NCI-H345 treated with DMSO at 0.1 percent for 48 hours (cell line): ENCODE measurements around the gene MRLN.
"Not testable (repeated sequence)": the region's sequence is repeated elsewhere in the genome, so short reads cannot be mapped to it uniquely, and the experiment has no call there.

Source experiments
- DNase-seq: peaks from one replicate; lab custom pipeline; 2025; ENCODE audit not compliant: unreplicated experiment; lab: John Stamatoyannopoulos, UW

Gene MRLN

DNA sequence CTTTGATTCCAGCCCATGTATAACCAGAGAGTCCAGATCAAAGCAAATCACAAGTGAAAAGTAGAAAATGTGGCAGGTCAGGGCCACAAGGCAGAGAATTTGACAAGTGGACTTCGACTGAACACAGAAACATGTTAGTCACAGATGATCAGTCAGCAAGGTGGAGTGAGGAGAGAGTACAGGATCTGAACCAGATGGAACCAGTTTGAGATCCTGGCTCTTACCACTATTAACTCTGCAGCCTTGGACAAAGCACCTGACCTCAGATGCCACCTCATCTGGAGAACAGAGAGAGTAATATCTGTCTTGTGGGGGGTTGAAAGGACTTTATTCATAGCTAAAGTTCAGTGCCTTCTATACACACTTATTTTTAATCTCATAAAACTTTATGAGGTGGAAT lies 4.4 kb downstream of the MRLN start:
- DNase-seq: no peak

DNA sequence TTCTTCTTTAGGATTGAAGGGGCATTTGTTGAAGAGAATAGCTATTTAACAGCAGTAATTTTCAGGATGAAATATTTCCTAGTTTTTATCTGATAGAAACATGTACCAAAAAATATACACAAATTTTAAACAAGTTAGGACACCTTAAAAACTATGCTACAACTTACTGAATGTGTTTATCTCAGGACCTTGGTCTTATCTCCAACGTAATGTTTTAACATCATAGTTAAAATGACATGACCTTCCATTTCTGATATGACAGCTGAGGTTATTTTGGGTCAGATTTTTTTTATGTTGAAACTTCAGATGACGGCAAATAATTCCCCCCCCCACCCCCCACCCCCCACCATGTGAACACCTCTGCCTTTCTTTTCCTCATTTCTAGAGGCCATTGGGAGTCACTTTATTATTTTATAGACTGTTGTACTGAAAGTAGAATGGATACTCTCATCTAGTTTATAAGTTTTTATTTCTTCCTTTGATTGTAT lies 8.0 kb downstream of the MRLN start:
- DNase-seq: no peak

DNA sequence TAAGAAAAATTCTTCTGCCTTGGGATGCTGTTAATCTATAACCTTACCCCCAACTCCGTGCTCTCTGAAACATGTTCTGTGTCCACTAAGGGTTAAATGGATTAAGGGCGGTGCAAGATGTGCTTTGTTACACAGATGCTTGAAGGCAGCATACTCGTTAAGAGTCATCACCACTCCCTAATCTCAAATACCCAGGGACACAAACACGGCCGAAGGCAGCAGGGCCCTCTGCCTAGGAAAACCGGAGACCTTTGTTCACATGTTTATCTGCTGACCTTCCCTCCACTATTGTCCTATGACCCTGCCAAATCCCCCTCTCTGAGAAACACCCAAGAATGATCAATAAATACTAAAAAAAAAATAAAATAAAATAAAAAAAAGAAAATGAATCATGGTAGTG lies 8.5 kb downstream of the MRLN start:
- not testable (repeated sequence) for DNase-seq

DNA sequence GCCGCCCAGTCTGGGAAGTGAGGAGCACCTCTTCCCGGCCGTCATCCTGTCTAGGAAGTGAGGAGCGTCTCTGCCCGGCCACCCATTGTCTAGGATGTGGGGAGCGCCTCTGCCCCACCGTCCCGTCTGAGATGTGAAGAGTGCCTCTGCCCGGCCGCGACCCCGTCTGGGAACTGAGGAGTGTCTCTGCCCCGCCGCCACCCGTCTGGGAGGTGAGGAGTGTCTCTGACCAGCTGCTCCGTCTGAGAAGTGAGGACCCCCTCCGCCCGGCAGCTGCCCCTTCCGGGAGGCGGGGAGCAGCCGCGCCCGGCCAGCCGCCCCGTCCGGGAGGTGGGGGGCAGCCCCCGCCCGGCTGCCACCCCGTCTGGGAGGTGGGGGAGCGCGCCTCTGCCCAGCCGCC lies 9.1 kb downstream of the MRLN start:
- DNase-seq: not testable (repeated sequence)

DNA sequence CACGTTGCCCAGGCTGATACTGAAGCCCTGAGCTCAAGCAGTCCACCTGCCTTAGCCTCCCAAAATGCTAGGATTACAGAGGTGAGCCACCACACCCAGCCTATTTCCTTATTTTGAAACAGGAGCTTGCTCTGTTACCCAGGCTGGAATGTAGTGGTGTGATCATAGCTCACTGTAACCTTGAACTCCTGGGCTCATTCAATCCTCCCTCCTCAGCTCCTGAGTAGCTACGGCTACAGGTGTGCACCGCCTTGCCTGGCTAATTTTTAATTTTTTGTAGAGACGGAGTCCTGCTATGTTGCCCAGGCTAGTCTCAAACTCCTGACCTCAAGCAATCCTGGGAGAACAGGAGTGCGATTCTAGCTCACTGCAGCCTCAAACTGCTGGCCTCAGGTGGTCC lies 11.7 kb downstream of the MRLN start:
- DNase-seq: no peak

DNA sequence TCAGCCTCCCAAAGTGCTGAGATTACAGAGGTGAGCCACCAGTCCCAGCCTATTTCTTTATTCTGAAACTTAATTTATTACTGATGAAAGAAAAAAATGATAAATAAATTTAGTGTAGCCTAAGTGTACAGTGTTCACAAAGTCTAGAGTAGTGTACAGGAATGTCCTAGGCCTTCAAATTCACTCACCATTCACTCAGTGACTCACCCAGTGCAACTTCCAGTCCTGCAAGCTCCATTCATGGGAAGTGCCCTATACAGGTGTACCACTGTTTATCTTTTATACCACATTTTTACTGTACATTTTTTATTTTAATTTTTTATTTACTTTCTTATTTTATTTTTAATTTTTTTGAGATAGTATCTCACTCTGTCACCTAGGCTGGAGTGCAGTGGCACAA lies 12.2 kb downstream of the MRLN start:
- DNase-seq: no peak

DNA sequence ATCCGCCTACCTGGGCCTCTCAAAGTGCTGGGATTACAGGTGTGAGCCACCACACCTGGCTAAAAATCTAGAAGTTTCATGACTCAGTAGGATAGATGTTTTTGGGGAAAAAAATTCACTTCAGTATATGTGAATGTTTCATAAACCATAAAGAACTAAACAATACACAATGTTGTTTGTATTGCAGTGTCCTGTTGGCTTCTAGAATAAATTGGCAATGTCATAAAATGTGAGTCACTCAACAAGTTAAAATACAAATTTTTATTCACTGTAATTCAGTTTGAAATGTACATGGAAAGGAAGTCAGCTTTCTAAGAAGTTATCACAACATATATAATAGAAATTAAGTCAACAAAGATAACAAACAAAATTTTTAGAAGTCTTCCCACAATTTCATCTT lies 16.5 kb downstream of the MRLN start:
- DNase-seq: no peak

DNA sequence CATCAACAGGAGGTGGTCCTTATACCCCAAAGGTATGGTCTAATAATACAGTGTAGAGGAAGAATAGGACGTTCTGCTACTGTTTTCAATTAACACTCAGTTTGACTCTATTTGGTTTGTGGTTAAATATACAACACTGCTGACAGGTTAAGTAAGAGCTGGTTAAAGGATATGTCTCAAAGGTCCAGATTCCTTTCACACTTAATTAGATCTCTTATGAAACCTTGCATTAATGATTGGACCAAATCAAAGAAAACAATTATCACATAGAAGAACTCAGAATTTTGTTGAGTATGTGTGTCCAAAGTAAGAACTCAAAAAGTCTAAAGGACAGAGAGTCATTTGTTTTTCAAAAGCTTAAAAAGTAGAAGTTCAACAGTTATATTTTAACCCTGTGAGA lies 18.0 kb downstream of the MRLN start:
- no peak for DNase-seq

DNA sequence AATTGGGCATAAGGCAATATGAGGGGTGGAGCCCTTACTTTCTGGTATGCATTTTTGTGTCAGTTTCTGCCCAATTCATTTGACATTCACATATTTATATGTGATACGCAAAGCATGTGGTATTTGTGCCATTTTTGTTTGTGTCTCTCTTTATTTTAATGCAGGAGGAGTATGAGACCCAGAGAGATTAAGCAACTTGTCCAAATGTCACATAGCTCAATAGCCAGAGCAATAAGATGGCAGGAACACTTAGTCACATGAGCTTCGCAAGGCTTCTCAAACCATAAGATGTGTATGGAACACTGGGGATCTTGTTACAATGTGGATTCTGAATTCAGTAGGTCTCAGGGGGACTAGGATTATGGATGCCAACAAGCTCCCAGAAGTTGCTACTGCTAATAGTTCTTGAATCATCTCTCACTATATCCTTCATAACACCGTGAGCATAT lies 19.2 kb downstream of the MRLN start:
- no peak for DNase-seq

DNA sequence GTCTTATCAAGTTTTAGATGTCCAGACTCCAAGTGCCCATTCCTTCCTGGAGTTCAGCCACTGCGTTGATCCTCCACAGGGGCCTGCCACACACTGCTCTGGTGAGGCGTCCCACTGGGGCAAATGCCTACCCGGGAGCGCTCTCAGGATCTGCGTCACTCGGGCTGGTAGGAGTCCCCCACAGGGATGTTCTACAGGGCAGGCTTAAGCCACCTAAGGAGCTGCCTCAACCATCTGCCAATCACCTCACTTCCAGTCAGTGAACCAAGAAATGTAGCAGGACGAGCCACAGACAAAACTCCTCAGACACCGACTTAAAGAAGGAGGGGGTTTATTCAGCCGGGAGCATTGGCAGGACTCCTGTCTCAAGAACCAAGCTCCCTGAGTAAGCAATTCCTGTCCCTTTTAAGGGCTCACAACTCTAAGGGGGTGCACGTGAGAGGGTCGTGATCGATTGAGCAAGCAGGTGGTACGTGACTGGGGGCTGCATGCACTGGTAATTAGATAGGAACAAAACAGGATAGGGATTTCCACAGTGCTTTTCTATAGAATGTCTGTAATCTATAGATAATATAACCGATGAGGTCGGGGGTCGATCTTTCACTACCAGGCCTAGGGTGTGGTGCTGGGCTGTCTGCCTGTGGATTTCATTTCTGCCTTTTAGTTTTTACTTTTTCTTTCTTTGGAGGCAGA lies 19.8 kb downstream of the MRLN start:
- DNase-seq: not testable (repeated sequence)

DNA sequence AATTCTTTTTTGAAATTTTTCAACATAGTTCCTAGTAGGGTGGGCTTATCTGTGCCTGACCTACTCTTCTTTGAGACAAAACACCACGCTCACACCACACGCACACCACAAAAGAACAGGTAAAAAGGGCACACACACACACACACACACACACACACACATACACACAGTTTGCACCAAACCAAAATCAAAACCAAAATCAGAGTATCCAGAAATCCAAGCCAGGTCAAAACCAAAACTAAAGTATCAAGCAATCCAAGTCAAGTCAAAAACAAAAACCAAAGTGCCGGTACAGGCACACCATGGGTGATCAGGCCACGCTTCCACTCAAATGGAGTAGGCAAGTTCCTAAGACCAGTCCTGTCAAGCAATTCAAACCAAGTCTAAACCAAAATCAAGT lies 20.4 kb downstream of the MRLN start:
- not testable (repeated sequence) for DNase-seq

DNA sequence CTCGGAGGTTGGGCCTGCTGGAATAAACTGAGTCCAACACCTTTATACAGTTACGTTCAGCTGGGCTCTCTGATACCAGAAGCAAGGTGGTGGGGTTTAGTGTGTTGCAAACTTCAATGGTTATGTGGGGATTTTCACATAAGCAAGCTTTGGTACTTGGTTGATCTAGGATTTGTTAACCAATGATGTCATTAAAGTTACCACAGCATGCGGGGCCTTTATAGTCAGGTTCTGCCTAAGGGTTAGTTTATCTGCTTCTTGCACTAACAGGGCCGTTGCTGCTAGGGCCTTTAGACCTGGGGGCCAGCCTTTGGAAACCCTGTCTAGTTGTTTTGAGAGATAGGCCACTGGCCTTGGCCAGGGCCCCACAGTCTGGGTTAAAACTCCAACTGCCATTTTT lies 24.1 kb downstream of the MRLN start:
- DNase-seq: not testable (repeated sequence)

DNA sequence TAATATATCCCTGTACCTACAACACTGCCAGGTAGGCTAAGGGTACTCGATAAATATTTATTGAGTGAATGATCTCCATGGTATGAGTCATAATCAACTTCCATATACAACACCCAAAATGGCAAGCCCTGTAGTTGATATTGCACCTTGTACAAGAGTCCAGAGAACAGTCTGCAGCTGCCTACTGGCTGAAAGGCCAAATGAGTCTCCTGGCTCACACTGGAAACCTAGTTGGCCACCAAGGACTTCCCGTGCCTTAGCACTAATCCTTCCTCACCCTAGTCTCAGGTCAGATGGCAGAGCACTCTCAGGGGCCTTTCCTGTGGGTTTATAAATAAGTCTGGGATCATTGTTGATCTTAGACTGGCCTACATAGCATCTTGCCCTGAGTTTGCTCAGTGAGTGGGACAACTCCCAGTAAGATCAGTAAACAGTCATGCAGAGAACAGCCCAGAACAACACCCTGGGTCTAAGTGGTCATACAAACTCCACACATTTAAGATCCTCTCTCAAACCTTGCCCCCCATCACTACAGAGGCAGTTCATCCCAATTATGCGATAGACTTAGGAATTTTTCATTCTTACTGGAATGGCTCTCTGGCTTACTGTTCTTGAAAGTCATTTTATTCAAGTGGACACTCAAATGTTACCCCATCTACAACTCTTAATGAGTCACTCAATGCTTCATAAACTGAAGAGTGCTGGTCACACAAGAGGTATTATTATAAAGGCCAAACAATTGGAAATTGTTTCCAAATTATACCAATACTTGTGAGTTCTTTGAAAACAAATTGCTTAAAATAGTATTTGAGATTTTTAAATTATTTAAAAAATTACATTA lies 28.9 kb downstream of the MRLN start:
- no peak for DNase-seq

DNA sequence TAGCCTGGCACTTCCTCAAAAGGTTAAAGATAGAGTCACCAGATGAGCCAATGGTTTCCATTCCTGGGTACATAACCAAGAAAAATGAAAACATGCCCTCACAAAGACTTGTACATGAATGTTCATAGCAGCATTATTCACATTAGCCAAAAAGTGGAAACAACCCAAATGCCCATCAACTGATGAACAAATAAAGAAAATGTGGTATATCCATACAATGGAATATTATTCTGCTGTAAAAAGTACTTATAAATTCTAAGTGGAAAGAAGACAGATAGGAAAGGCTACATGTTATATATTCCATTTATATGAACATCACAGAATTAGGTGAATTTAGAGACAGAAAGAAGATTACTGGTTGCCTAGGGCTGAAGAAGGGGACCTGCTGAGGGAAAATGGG lies 32.9 kb downstream of the MRLN start:
- DNase-seq: no peak

DNA sequence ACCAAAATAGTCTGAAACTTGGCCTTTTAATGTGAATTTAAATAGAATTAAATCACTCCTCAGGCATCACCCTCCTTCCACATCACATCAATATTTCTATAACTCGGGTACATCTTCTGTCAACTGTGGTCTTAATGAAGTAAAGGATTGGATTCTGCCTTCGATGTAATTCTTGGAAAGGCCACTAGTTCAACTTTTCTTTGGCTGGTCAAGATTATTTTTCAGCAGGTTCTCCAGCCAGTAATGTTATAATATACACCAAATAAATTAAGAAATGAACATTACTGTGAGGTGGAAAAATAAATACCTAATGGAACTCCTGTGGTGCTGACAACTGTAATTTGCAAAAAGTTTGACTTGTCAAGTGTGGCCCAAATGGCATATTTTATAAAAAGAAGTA lies 33.9 kb downstream of the MRLN start:
- no peak for DNase-seq

DNA sequence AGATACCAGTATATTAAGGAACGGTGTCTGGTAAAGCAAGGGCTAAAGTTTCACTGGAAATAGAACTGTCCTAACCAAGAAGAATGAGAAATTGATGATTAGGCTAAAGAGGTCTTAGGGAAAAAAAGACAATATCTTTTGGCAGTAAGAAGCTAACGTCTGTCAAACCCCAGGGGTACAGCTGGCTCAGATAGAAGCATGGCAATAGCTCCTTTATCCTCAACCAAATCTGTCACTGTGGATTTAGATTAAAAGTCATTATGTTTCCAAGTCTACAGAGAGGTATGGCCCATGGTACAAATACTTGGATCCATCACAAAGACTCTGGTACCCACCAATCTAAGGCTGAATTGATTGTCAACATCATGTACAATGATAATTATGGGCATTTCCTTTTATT lies 35.0 kb downstream of the MRLN start:
- no peak for DNase-seq

DNA sequence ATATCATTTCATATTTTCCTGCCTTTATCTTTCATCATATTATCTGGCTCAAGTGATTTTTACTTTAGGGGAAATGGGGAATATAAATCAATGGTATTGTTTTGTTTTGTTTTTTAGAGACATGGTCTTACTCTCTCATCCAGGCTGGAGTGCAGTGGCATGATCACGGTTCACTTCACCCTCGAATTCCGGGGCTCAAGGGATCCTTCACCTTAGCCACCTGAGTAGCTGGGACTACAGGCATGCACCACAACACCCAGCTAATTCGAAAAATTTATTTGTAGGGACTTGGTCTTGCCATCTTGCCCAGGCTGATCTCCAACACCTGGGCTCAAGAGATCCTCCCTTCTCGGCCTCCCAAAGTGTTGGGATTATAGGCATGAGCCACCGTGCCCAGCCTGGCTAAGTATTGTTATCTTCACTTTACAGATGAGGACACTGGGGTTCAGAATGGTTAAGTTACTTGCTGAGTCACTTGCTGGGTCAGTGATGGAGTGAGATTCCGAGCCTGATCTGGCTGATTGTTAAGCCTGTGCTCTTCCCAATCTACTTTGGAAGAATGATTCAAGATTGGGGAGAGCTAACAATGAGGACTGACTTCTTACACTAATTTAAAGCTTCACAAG lies 39.9 kb downstream of the MRLN start:
- DNase-seq: no peak

DNA sequence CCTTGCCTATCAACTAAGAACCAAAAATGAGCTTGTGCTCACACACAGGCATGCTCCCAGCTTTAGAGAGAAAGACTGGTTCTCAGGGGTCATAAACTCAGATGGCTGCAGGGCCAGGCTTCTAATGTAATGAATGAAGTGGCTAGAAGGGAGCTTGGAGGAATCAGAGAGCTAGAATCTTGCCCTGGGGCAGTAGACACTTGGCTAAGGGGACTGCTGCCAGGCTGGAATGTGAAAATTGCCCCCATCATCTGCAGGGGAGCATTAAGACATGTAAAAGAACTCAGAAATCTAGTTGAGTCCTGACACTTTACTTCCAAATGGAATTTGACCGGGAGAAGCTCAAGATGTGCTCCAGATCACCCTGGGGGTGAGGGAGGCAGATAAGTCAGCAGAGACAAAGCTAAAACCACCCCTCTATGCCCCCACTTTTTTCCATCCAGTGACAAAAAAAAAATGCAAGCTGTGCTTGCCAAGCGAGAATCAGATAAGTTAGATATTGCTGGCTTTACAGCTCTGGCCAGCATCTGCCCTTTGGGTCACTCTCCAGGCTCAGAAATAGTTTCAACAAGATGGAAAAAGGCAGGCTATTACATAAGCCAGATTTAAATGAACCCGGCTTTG lies 41.3 kb downstream of the MRLN start:
- no peak for DNase-seq

DNA sequence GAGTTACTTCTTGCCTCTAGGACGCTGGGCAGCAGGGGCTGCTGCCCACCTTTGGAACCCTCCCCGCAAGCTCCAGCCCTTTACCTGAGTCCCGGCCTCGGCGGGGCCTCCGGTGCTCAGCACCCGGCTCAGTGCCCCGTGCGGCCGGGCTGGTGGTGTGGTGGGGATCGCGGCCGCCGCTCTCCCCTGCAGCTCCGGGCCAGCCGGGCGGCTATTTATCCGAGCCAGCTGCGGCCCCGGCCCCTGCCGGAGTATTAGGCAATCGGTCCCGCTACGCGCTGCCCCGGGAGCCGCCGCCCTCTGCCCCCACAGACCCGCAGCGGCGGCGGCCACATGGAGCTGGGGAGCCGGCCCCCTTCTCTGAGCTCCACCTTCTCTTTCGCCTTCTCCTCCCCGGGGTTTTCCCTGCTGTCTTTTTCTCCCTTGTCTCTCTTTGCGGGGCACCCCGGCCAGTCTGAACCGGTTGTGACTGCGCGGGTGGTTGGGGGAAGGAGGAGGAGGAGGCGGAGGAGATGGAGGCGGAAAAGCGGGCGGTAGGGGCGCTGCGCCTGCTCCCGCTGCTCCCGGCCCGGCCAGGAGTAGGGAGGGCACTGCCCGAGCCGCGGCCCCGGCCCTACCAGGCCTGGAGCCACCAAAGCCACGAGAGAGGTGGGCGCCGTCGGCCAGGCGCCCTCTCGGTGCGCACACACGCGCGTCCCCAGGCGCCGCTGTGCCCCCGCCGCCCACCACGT lies 43.7 kb downstream of the MRLN start, which contains the start of gene SLC16A9:
TSS of gene SLC16A9 (minus strand) at position 456 of the 731 bp plus-strand sequence. CDS start 25,559 bp downstream, outside the sequence.
- peak; percentile 7 for DNase-seq

DNA sequence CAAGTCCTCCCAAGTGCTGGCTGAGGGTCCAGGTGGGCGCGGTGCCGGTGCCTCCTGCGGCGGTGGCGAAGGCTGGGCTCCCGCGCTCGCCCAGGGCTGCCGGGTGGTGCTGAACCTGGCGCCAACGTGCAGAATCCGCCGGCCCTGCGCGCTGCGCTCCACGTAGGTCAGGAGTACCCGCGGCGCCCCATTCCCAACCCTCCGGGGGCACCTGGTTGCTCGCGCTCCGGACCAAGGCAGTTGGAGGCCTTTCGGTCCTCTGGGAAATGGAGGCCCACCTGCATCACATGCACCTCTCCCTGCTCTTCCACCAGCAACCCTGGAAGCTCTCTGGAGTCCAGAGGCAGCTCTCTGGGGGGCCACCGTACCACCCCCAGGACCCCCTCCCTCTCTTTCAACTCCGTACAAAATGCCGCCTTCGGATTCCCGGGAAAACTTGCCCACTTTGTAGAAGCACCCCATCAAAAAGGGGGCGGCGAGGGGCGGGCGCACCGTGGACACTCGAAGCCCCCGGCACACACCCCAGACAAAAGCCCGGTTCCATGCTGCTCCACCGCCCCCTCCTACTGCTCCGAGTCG lies 44.4 kb downstream of the MRLN start:
- peak; percentile 5 for DNase-seq
